Progenitor cell of endocrine pancreas (in vitro differentiated cells): ENCODE results near the gene NDUFAF8. TPM values are rescaled to one million over a fixed set of nuclear protein-coding genes. Genes with fewer than 3 reads are reported as not detected.
"Not testable (repeated sequence)": the region's sequence is repeated elsewhere in the genome, so short reads cannot be mapped to it uniquely, and the experiment has no call there.

ENCODE experiments used
- DNase-seq: peaks from one replicate; pipeline ENCODE4 v3.0.0; 2021; ENCODE audit warnings: low spot score; ENCODE audit not compliant: unreplicated experiment
- H3K27ac Mint-ChIP-seq: 2 replicates; pipeline ENCODE4 v1.8.0; 2021; ENCODE audit warnings: mild to moderate bottlenecking, moderate library complexity, mixed read lengths
- H3K27me3 Mint-ChIP-seq: 2 replicates; pipeline ENCODE4 v1.8.0; 2021; ENCODE audit warnings: mixed read lengths
- H3K36me3 Mint-ChIP-seq: 2 replicates; pipeline ENCODE4 v1.8.0; 2022; ENCODE audit warnings: mixed read lengths; ENCODE audit not compliant: insufficient read depth
- H3K4me1 Mint-ChIP-seq: 2 replicates; pipeline ENCODE4 v1.8.0; 2021; ENCODE audit warnings: low read depth, mixed read lengths
- H3K4me3 Mint-ChIP-seq: 2 replicates; pipeline ENCODE4 v1.8.0; 2021; ENCODE audit warnings: low read depth, mild to moderate bottlenecking, moderate library complexity, mixed read lengths
- H3K9me3 Mint-ChIP-seq: 2 replicates; pipeline ENCODE4 v1.8.0; 2021; ENCODE audit warnings: low read depth, mixed read lengths
- total RNA-seq: library from RNA; stranded (reverse); gene quantifications from 2 replicates; pipeline ENCODE4 v1.2.1, GENCODE V29; 2021
- TF ChIP-seq, protein P1 (sequence below): fragments of 200-600 bp; sonication (generic); IDR thresholded peaks from one replicate; pipeline ENCODE4 v1.5.0; 2021; ENCODE audit warnings: antibody characterized with exemption, mild to moderate bottlenecking; ENCODE audit not compliant: unreplicated experiment

Gene NDUFAF8
- total RNA-seq, 1 donor from 2014 or later, result 43.6 TPM

DNA sequence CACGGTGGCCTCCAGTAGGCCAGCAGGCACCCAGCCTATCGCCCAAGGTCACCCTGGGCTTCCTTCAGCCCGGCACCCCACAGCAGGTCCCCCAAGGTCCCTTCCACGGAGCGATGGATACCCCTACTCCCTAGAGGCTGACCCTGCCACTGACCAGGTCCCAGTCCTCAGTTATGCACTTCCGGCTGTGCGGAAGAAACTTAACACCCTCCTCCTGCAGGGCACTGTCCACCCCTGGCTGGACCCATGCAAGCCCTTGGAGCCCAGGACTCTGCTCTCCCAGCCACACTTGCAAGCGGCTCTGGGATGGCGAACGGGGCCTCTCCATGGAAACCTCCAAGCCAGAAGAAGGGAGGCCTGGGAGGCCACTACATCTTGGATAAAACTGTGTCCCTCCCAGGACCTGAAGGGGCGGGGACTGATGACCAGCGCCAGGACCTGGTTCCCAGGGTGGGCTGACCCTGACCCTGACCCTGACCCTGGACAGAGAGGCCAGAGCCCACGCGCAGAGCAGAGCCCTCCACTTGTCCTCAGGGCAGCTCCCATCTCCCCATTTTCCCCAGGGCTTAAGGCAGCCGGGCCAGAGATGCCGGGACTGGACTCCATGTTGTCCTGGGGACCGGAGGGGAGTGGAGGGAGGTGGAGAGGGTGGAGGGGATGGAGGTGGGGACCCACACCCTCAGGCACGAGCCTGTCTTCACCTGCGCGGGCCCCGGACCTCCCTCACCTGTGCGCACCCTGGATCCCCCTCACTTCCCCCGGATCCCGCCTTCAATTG is 17.1 kb upstream of the NDUFAF8 start:
- TF ChIP-seq, protein P1, sequence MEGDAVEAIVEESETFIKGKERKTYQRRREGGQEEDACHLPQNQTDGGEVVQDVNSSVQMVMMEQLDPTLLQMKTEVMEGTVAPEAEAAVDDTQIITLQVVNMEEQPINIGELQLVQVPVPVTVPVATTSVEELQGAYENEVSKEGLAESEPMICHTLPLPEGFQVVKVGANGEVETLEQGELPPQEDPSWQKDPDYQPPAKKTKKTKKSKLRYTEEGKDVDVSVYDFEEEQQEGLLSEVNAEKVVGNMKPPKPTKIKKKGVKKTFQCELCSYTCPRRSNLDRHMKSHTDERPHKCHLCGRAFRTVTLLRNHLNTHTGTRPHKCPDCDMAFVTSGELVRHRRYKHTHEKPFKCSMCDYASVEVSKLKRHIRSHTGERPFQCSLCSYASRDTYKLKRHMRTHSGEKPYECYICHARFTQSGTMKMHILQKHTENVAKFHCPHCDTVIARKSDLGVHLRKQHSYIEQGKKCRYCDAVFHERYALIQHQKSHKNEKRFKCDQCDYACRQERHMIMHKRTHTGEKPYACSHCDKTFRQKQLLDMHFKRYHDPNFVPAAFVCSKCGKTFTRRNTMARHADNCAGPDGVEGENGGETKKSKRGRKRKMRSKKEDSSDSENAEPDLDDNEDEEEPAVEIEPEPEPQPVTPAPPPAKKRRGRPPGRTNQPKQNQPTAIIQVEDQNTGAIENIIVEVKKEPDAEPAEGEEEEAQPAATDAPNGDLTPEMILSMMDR, result no peak
- H3K4me3 Mint-ChIP-seq, result peak overlapping the region; percentile 74
- peaks cover 7% of the 10 kb centered on the region for H3K4me1 Mint-ChIP-seq
- peaks cover 2% of the 10 kb centered on the region for H3K36me3 Mint-ChIP-seq
- H3K9me3 Mint-ChIP-seq, result no peaks in the 10 kb centered on the region
- no peaks in the 10 kb centered on the region for H3K27me3 Mint-ChIP-seq
- DNase-seq, result no peak
- H3K27ac Mint-ChIP-seq, result no peak overlapping the region

DNA sequence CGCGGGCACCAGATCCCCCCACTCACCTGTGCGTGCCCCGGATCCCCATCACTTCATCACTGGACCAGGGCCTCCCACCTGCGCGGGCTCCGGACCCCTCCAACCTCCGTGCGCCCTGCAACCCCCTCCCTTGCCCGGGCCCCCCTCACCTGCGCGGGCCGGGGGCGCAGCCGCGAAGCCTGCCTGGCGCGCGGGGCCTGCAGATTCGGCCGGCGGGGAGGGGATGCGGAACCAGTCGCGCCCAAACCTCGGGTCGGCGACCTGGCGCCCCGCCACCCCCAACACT is 16.6 kb upstream of the NDUFAF8 start:
- Mint-ChIP-seq H3K4me3 (peak overlapping the region; percentile 74), H3K27me3 (no peaks in the 10 kb centered on the region), H3K27ac (no peak overlapping the region), H3K4me1 (peaks cover 7% of the 10 kb centered on the region), H3K9me3 (no peaks in the 10 kb centered on the region), H3K36me3 (peaks cover 1% of the 10 kb centered on the region)
- DNase-seq, result no peak
- TF ChIP-seq, protein P1, result no peak

DNA sequence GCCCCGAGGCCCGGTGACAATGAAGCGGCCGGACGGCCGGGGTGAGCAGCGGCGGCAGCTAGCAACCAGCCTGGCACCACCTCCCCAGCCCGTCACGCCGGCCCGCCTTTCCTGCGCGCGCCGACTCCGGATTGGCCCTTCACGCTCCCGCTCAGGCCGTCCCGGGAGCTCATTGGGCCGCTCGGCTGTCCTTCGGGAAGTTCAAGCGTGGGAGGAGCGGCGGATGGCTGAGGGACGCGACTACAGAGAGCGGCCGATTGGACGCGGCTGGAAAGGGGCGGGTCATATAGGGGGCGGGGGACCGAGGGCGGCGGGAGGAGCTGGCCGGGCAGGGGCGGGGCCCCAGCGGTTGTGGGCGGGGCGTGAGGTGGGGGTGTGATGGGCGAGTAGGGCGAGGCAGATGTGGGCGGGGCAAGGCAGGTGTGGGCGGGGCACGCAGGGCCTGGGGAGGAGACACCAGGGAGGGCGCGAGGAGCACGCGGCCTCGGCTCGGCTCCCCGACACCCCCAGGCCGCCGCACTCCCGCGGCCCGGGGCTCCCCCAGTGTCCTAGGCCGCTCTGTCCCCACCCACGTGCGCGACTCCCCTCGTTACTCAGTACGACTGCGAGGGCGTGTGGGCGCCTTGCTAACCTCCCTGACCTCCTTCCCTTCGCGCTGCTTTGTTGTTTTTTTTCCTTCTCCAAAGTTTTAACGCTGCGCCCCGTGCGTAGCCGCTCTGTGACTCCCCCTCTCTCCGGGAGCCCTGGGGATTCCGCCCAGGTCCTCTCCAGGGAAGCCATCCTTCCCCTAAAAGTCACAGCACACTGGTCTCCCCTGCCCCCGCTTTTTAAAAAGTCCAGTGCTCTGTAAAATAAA is 16.0 kb upstream of the NDUFAF8 start, which contains the start of gene CEP131:
CEP131 (minus strand) TSS at position 60 of the 856 bp plus-strand sequence. CDS start 2,909 bp downstream, outside the sequence.
- peak; percentile 98 for DNase-seq
- TF ChIP-seq, protein P1, result no peak
- peaks cover 1% of the 10 kb centered on the region for H3K36me3 Mint-ChIP-seq
- peak within 1 kb of the TSS; percentile 74 for H3K4me3 Mint-ChIP-seq
- H3K4me1 Mint-ChIP-seq, result peaks cover 7% of the 10 kb centered on the region
- no peaks in the 10 kb centered on the region for H3K9me3 Mint-ChIP-seq
- H3K27me3 Mint-ChIP-seq, result no peaks in the 10 kb centered on the region
- peak within 1 kb of the TSS; percentile 76 for H3K27ac Mint-ChIP-seq

DNA sequence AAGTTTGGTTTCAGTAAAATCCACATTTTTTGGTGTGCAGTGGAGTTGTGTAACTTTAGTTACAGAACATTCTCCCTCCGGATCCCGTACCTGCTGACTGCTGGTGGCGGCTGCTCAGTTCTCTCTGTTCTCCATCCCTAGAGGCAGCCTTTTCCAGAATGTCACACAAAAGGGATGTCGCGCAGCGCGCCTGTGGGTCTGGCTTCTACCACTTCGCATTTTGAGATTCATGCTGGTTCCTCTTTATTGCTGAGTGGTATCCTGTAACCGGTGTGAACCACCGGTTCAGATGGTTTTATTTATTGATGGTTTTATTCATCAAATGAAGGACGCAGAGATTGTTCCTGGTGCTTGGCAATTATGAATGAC is 15.4 kb upstream of the NDUFAF8 start:
- Mint-ChIP-seq H3K9me3 (no peaks in the 10 kb centered on the region), H3K27me3 (no peaks in the 10 kb centered on the region), H3K27ac (peak overlapping the region; percentile 76), H3K4me3 (peak overlapping the region; percentile 68), H3K4me1 (peaks cover 7% of the 10 kb centered on the region), H3K36me3 (peaks cover 3% of the 10 kb centered on the region)
- no peak for DNase-seq
- TF ChIP-seq, protein P1, result no peak

DNA sequence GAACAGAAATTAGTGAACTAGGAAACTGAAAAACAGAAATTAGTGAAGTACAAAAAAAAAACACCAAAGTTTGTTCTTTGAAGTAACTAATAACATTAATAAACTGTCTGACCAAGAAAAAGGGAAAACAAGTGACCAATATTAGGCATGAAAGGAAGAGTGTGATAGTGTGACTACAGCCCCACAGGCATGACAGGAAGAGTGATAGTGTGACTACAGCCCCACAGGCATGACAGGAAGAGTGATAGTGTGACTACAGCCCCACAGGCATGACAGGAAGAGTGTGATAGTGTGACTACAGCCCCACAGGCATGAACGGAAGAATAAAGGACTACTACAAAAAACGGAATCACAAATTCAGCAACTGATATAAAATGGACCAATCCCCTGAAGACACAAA is 11.5 kb upstream of the NDUFAF8 start:
- H3K4me1 Mint-ChIP-seq, H3K27ac Mint-ChIP-seq, H3K27me3 Mint-ChIP-seq, DNase-seq, H3K4me3 Mint-ChIP-seq, H3K9me3 Mint-ChIP-seq: not testable (repeated sequence)
- peaks cover 11% of the 10 kb centered on the region for H3K36me3 Mint-ChIP-seq
